GM23338 (cell line): ENCODE measurements around the gene CGNL1. TPM values are rescaled to one million over a fixed set of nuclear protein-coding genes. Genes with fewer than 3 reads are reported as not detected.

Source experiments
- ATAC-seq: fragments of 200-7000 bp; cut with Tn5 transposase; 3 replicates; pipeline ENCODE4 v1.9.1; 2020
- DNase-seq: peaks from one replicate; pipeline ENCODE4 v3.0.0-alpha.2; 2015; ENCODE audit warnings: low spot score
- H2AFZ ChIP-seq: fragments of 200-600 bp; sonication (generic); 2 replicates; pipeline ENCODE4 v1.8.0; 2016; ENCODE audit warnings: antibody characterized with exemption, mild to moderate bottlenecking, moderate library complexity
- H3F3A ChIP-seq: fragments of 200-600 bp; sonication (generic); replicated peaks from 2 replicates; pipeline ENCODE4 v1.8.0; 2017; ENCODE audit warnings: antibody characterized with exemption, mixed run types, low read depth
- H3K27ac ChIP-seq: fragments of 200-600 bp; sonication (generic); 2 replicates; pipeline ENCODE4 v1.6.1; 2016; ENCODE audit warnings: low read depth
- H3K27me3 ChIP-seq: fragments of 200-600 bp; sonication (generic); 2 replicates; pipeline ENCODE4 v1.8.0; 2016; ENCODE audit warnings: mild to moderate bottlenecking, mixed run types, moderate library complexity; ENCODE audit not compliant: insufficient read depth
- H3K36me3 ChIP-seq: fragments of 200-600 bp; sonication (generic); 2 replicates; pipeline ENCODE4 v1.8.0; 2016; ENCODE audit warnings: mild to moderate bottlenecking; ENCODE audit not compliant: insufficient read depth
- H3K4me1 ChIP-seq: fragments of 200-600 bp; sonication (generic); 2 replicates; pipeline ENCODE4 v1.8.0; 2016; ENCODE audit warnings: mild to moderate bottlenecking, moderate library complexity; ENCODE audit not compliant: insufficient read depth
- H3K4me2 ChIP-seq: fragments of 200-600 bp; sonication (generic); 2 replicates; pipeline ENCODE4 v1.7.1; 2017; ENCODE audit warnings: mixed run types
- H3K4me3 ChIP-seq: fragments of 200-600 bp; sonication (generic); 2 replicates; pipeline ENCODE4 v1.6.1; 2016; ENCODE audit warnings: mixed run types
- H3K79me2 ChIP-seq: fragments of 200-600 bp; sonication (generic); replicated peaks from 2 replicates; pipeline ENCODE4 v1.8.0; 2017; ENCODE audit warnings: mild to moderate bottlenecking; ENCODE audit not compliant: insufficient read depth
- H3K9me2 ChIP-seq: fragments of 200-600 bp; sonication (generic); 2 replicates; pipeline ENCODE4 v1.8.0; 2017; ENCODE audit not compliant: insufficient read depth
- H4K20me1 ChIP-seq: fragments of 200-600 bp; sonication (generic); replicated peaks from 2 replicates; pipeline ENCODE4 v1.8.0; 2017; ENCODE audit warnings: mild to moderate bottlenecking; ENCODE audit not compliant: insufficient read depth
- H3K27ac Mint-ChIP-seq: 2 replicates; pipeline ENCODE4 v1.8.0; 2020; ENCODE audit warnings: inconsistent platforms, mild to moderate bottlenecking, moderate library complexity, mixed read lengths
- H3K27me3 Mint-ChIP-seq: 3 replicates; pipeline ENCODE4 v1.8.0; 2022; ENCODE audit warnings: low read depth, mild to moderate bottlenecking, moderate library complexity, mixed read lengths, inconsistent platforms; ENCODE audit not compliant: insufficient read depth, poor library complexity
- H3K36me3 Mint-ChIP-seq: 3 replicates; pipeline ENCODE4 v1.8.0; 2021; ENCODE audit warnings: low read depth, mild to moderate bottlenecking, inconsistent platforms, moderate library complexity, mixed read lengths
- H3K4me1 Mint-ChIP-seq: 3 replicates; pipeline ENCODE4 v1.8.0; 2020; ENCODE audit warnings: mild to moderate bottlenecking, inconsistent platforms, mixed read lengths
- H3K4me3 Mint-ChIP-seq: 3 replicates; pipeline ENCODE4 v1.8.0; 2021; ENCODE audit warnings: moderate library complexity, mild to moderate bottlenecking, inconsistent platforms, mixed read lengths
- H3K9me3 Mint-ChIP-seq: 3 replicates; pipeline ENCODE4 v1.8.0; 2020; ENCODE audit warnings: moderate library complexity, mild to moderate bottlenecking, inconsistent platforms, mixed read lengths
- CREB1 ChIP-seq: fragments of 250-450 bp; sonication (Bioruptor Pico); IDR thresholded peaks from 2 replicates; pipeline ENCODE4 v1.5.0; 2020; ENCODE audit warnings: low read depth, mild to moderate bottlenecking, moderate library complexity
- EZH2 ChIP-seq: fragments of 200-600 bp; sonication (generic); IDR thresholded peaks from one replicate; pipeline ENCODE4 v1.8.0; 2017; ENCODE audit warnings: antibody characterized with exemption, mild to moderate bottlenecking, low read depth; ENCODE audit not compliant: unreplicated experiment
- EZH2phosphoT487 ChIP-seq: fragments of 200-600 bp; sonication (generic); IDR thresholded peaks from one replicate; pipeline ENCODE4 v1.8.1; 2018; ENCODE audit warnings: antibody characterized with exemption; ENCODE audit not compliant: unreplicated experiment
- JUNB ChIP-seq: IDR thresholded peaks from one replicate; pipeline ENCODE4 v1.6.1; 2016; ENCODE audit warnings: antibody characterized with exemption; ENCODE audit not compliant: unreplicated experiment
- NANOG ChIP-seq: IDR thresholded peaks from 2 replicates; pipeline ENCODE4 v1.6.1; 2016; ENCODE audit warnings: antibody characterized with exemption, borderline replicate concordance
- POLR2AphosphoS5 ChIP-seq: IDR thresholded peaks from 2 replicates; pipeline ENCODE4 v1.6.1; 2016; ENCODE audit warnings: antibody characterized with exemption, low read depth
- STAT1 ChIP-seq: IDR thresholded peaks from one replicate; pipeline ENCODE4 v1.6.1; 2016; ENCODE audit warnings: antibody characterized with exemption; ENCODE audit not compliant: unreplicated experiment
- ZNF114 ChIP-seq: fragments of 250-450 bp; sonication (Bioruptor Pico); IDR thresholded peaks from 2 replicates; pipeline ENCODE4 v1.5.0; 2020; ENCODE audit warnings: mild to moderate bottlenecking, moderate library complexity
- ZNF331 ChIP-seq: fragments of 250-450 bp; sonication (Bioruptor Pico); IDR thresholded peaks from 2 replicates; pipeline ENCODE4 v1.5.0; 2020; ENCODE audit warnings: low read depth, mild to moderate bottlenecking, moderate library complexity
- polyA plus RNA-seq: library from polyadenylated mRNA; unstranded; fragments of >200 nt; fragmentation: Nextera tagmentation; extraction: Ambion mirVana; gene quantifications from 2 replicates; pipeline ENCODE4 v1.2.1, GENCODE V29; 2016
- total RNA-seq: library from RNA; depleted of rRNA; stranded (reverse); fragments of >200 nt; shearing (Covaris generic); gene quantifications from 2 replicates; pipeline ENCODE4 v1.2.3, GENCODE V29; 2014
- TF ChIP-seq, protein P1 (sequence below): fragments of 250-450 bp; sonication (Bioruptor Pico); IDR thresholded peaks from 2 replicates; pipeline ENCODE4 v1.5.0; 2020; ENCODE audit warnings: mild to moderate bottlenecking, moderate library complexity
- TF ChIP-seq, protein P2 (sequence below): IDR thresholded peaks from one replicate; pipeline ENCODE4 v1.6.1; 2018; ENCODE audit warnings: antibody characterized with exemption; ENCODE audit not compliant: unreplicated experiment
- TF ChIP-seq, protein P3 (sequence below), 2 experiments: fragments of 200-600 bp in 1 of 2; sonication (generic) in 1 of 2; conservative IDR thresholded peaks; 2 replicates each; pipeline versions ENCODE4 v1.5.1 to v1.6.1; 2016 to 2017; ENCODE audit warnings: antibody characterized with exemption in 2 of 2, low read depth in 2 of 2, mild to moderate bottlenecking in 2 of 2, moderate library complexity in 1 of 2
- TF ChIP-seq, protein P4 (sequence below): IDR thresholded peaks from 2 replicates; pipeline ENCODE4 v1.6.1; 2016; ENCODE audit warnings: antibody characterized with exemption

Gene CGNL1
- total and polyA plus RNA-seq, 2 experiments from 2014 or later: 20.0 to 57.8 TPM

DNA sequence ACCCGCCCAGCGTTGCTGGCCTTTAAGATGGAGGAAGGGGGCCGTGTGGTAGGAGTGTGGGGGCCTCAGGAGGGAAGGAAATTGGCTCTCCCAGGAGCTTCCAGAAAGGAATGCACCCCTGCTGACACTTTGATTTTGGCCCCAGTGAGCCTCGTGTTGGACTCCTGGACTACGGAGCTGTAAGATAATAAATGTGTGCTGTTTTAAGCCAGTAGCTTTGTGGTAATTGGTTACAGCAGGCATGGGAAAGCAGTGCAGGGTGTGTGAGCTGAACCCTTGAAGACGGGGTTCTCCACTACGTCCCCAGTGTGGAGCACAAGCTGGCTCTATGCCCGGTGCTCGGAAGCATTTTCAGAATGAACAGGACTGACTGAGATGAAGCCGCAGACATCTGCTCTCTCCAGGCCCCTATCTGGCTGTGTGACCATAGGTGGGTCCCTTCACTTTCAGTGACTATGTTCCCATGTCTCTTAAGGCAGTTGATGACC, 22.9 kb upstream of the CGNL1 start:
- Histone ChIP-seq H2AFZ (no peak overlapping the region), H3K4me2 (peak overlapping the region; percentile 29; the same call in 1 of the 2 replicates), H3K27me3 (no peaks in the 10 kb centered on the region), H3K36me3 (no peaks in the 10 kb centered on the region), H3K79me2 (no peaks in the 10 kb centered on the region), H4K20me1 (no peaks in the 10 kb centered on the region), H3K4me3 (no peak overlapping the region), H3K27ac (no peak overlapping the region), H3F3A (no peaks in the 10 kb centered on the region), H3K4me1 (peaks cover 33% of the 10 kb centered on the region), H3K9me2 (peaks cover 13% of the 10 kb centered on the region; the same call in 1 of the 2 replicates)
- no peak overlapping the region for H3K27ac Mint-ChIP-seq
- peaks cover 3% of the 10 kb centered on the region for H3K27me3 Mint-ChIP-seq
- H3K4me1 Mint-ChIP-seq: peaks cover 49% of the 10 kb centered on the region
- H3K4me3 Mint-ChIP-seq: no peak overlapping the region
- no peak for TF ChIP-seq STAT1
- no peak for TF ChIP-seq ZNF331 (CRISPR knock-in tag)
- TF ChIP-seq JUNB: no peak
- no peak for TF ChIP-seq ZNF114
- no peak for TF ChIP-seq EZH2phosphoT487
- TF ChIP-seq, protein P1, sequence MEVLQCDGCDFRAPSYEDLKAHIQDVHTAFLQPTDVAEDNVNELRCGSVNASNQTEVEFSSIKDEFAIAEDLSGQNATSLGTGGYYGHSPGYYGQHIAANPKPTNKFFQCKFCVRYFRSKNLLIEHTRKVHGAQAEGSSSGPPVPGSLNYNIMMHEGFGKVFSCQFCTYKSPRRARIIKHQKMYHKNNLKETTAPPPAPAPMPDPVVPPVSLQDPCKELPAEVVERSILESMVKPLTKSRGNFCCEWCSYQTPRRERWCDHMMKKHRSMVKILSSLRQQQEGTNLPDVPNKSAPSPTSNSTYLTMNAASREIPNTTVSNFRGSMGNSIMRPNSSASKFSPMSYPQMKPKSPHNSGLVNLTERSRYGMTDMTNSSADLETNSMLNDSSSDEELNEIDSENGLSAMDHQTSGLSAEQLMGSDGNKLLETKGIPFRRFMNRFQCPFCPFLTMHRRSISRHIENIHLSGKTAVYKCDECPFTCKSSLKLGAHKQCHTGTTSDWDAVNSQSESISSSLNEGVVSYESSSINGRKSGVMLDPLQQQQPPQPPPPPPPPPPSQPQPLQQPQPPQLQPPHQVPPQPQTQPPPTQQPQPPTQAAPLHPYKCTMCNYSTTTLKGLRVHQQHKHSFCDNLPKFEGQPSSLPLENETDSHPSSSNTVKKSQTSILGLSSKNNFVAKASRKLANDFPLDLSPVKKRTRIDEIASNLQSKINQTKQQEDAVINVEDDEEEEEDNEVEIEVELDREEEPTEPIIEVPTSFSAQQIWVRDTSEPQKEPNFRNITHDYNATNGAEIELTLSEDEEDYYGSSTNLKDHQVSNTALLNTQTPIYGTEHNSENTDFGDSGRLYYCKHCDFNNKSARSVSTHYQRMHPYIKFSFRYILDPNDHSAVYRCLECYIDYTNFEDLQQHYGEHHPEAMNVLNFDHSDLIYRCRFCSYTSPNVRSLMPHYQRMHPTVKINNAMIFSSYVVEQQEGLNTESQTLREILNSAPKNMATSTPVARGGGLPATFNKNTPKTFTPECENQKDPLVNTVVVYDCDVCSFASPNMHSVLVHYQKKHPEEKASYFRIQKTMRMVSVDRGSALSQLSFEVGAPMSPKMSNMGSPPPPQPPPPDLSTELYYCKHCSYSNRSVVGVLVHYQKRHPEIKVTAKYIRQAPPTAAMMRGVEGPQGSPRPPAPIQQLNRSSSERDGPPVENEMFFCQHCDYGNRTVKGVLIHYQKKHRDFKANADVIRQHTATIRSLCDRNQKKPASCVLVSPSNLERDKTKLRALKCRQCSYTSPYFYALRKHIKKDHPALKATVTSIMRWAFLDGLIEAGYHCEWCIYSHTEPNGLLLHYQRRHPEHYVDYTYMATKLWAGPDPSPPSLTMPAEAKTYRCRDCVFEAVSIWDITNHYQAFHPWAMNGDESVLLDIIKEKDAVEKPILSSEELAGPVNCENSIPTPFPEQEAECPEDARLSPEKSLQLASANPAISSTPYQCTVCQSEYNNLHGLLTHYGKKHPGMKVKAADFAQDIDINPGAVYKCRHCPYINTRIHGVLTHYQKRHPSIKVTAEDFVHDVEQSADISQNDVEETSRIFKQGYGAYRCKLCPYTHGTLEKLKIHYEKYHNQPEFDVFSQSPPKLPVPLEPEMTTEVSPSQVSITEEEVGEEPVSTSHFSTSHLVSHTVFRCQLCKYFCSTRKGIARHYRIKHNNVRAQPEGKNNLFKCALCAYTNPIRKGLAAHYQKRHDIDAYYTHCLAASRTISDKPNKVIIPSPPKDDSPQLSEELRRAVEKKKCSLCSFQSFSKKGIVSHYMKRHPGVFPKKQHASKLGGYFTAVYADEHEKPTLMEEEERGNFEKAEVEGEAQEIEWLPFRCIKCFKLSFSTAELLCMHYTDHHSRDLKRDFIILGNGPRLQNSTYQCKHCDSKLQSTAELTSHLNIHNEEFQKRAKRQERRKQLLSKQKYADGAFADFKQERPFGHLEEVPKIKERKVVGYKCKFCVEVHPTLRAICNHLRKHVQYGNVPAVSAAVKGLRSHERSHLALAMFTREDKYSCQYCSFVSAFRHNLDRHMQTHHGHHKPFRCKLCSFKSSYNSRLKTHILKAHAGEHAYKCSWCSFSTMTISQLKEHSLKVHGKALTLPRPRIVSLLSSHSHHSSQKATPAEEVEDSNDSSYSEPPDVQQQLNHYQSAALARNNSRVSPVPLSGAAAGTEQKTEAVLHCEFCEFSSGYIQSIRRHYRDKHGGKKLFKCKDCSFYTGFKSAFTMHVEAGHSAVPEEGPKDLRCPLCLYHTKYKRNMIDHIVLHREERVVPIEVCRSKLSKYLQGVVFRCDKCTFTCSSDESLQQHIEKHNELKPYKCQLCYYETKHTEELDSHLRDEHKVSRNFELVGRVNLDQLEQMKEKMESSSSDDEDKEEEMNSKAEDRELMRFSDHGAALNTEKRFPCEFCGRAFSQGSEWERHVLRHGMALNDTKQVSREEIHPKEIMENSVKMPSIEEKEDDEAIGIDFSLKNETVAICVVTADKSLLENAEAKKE: no peak
- TF ChIP-seq NANOG: no peak
- TF ChIP-seq, protein P2, sequence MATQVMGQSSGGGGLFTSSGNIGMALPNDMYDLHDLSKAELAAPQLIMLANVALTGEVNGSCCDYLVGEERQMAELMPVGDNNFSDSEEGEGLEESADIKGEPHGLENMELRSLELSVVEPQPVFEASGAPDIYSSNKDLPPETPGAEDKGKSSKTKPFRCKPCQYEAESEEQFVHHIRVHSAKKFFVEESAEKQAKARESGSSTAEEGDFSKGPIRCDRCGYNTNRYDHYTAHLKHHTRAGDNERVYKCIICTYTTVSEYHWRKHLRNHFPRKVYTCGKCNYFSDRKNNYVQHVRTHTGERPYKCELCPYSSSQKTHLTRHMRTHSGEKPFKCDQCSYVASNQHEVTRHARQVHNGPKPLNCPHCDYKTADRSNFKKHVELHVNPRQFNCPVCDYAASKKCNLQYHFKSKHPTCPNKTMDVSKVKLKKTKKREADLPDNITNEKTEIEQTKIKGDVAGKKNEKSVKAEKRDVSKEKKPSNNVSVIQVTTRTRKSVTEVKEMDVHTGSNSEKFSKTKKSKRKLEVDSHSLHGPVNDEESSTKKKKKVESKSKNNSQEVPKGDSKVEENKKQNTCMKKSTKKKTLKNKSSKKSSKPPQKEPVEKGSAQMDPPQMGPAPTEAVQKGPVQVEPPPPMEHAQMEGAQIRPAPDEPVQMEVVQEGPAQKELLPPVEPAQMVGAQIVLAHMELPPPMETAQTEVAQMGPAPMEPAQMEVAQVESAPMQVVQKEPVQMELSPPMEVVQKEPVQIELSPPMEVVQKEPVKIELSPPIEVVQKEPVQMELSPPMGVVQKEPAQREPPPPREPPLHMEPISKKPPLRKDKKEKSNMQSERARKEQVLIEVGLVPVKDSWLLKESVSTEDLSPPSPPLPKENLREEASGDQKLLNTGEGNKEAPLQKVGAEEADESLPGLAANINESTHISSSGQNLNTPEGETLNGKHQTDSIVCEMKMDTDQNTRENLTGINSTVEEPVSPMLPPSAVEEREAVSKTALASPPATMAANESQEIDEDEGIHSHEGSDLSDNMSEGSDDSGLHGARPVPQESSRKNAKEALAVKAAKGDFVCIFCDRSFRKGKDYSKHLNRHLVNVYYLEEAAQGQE: no peak
- TF ChIP-seq POLR2AphosphoS5: no peak
- no peak for TF ChIP-seq EZH2
- TF ChIP-seq, protein P3, sequence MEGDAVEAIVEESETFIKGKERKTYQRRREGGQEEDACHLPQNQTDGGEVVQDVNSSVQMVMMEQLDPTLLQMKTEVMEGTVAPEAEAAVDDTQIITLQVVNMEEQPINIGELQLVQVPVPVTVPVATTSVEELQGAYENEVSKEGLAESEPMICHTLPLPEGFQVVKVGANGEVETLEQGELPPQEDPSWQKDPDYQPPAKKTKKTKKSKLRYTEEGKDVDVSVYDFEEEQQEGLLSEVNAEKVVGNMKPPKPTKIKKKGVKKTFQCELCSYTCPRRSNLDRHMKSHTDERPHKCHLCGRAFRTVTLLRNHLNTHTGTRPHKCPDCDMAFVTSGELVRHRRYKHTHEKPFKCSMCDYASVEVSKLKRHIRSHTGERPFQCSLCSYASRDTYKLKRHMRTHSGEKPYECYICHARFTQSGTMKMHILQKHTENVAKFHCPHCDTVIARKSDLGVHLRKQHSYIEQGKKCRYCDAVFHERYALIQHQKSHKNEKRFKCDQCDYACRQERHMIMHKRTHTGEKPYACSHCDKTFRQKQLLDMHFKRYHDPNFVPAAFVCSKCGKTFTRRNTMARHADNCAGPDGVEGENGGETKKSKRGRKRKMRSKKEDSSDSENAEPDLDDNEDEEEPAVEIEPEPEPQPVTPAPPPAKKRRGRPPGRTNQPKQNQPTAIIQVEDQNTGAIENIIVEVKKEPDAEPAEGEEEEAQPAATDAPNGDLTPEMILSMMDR (conservative IDR thresholded peaks at IDR 0.05; ENCODE audit: low read depth in 2 of 2): no peak
- TF ChIP-seq, protein P4, sequence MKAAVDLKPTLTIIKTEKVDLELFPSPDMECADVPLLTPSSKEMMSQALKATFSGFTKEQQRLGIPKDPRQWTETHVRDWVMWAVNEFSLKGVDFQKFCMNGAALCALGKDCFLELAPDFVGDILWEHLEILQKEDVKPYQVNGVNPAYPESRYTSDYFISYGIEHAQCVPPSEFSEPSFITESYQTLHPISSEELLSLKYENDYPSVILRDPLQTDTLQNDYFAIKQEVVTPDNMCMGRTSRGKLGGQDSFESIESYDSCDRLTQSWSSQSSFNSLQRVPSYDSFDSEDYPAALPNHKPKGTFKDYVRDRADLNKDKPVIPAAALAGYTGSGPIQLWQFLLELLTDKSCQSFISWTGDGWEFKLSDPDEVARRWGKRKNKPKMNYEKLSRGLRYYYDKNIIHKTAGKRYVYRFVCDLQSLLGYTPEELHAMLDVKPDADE: no peak
- no peak for TF ChIP-seq CREB1
- no peaks in the 10 kb centered on the region; the same call in 2 of the 3 replicates for H3K36me3 Mint-ChIP-seq
- no peak for ATAC-seq
- DNase-seq: peak; percentile 38
- H3K9me3 Mint-ChIP-seq: peaks cover 2% of the 10 kb centered on the region; the same call in 1 of the 3 replicates
